IMR-90 (cell line): Measurements from ENCODE around the gene DAPK3. TPM values are rescaled to one million over a fixed set of nuclear protein-coding genes. Genes with fewer than 3 reads are reported as not detected.
"Not testable (repeated sequence)": the region's sequence is repeated elsewhere in the genome, so short reads cannot be mapped to it uniquely, and the experiment has no call there.

Experiments used
- ATAC-seq: fragments of 200-7000 bp; cut with Tn5 transposase; 2 replicates; pipeline ENCODE4 v1.9.1; 2020; ENCODE audit warnings: low read depth, mild to moderate bottlenecking, moderate library complexity
- BruUV-seq: library from RNA; stranded (reverse); fragments of 400-500 nt; replicated peaks from 2 replicates; lab custom pipeline; 2021; lab: Mats Ljungman, UMichigan
- CTCF ChIA-PET: fragments of 300-600 bp; formaldehyde crosslinking; extraction: SDS; loops from one replicate; lab custom pipeline; 2021; ENCODE audit warnings: antibody characterized with exemption; lab: Yijun Ruan, JAX
- POLR2A ChIA-PET: fragments of 300-600 bp; sonication (Branson Sonifier 250); formaldehyde crosslinking; loops from one replicate; lab custom pipeline; 2022; ENCODE audit warnings: antibody characterized with exemption; ENCODE audit not compliant: unreplicated experiment; lab: Charles Lee
- DNase-seq: peaks from one replicate; pipeline ENCODE4 v3.0.0; 2013
- H2AFZ ChIP-seq: replicated peaks from 2 replicates; pipeline ENCODE3; 2013; ENCODE audit warnings: low read length, mild to moderate bottlenecking; ENCODE audit not compliant: poor library complexity
- H2AK5ac ChIP-seq: 2 replicates; pipeline ENCODE4 v1.6.1; 2013; ENCODE audit warnings: low read depth, low read length, inconsistent platforms
- H2AK9ac ChIP-seq: replicated peaks from 2 replicates; pipeline ENCODE3; 2013; ENCODE audit warnings: mild to moderate bottlenecking, low read depth, low read length, moderate library complexity; ENCODE audit not compliant: poor library complexity
- H2BK120ac ChIP-seq: 2 replicates; pipeline ENCODE4 v1.6.1; 2013; ENCODE audit warnings: low read depth, low read length, inconsistent platforms
- H2BK15ac ChIP-seq: 3 replicates; pipeline ENCODE4 v1.6.1; 2013; ENCODE audit warnings: low read depth, low read length, inconsistent platforms
- H2BK20ac ChIP-seq: 2 replicates; pipeline ENCODE4 v1.6.1; 2013; ENCODE audit warnings: low read depth, mild to moderate bottlenecking, inconsistent platforms, low read length, moderate library complexity
- H2BK5ac ChIP-seq: 2 replicates; pipeline ENCODE4 v1.6.1; 2013; ENCODE audit warnings: mild to moderate bottlenecking, low read depth, low read length, inconsistent platforms; ENCODE audit not compliant: poor library complexity, severe bottlenecking
- H3K14ac ChIP-seq: replicated peaks from 2 replicates; pipeline ENCODE4 v1.6.1; 2013; ENCODE audit warnings: low read depth, low read length, inconsistent platforms
- H3K18ac ChIP-seq: 2 replicates; pipeline ENCODE4 v1.6.1; 2013; ENCODE audit warnings: low read depth, low read length, control low read depth
- H3K23ac ChIP-seq: 2 replicates; pipeline ENCODE4 v1.6.1; 2013; ENCODE audit warnings: low read depth, low read length, inconsistent platforms
- H3K27ac ChIP-seq: 2 replicates; pipeline ENCODE4 v1.5.1; 2013; ENCODE audit warnings: mild to moderate bottlenecking, control low read depth, low read length; ENCODE audit not compliant: insufficient read depth
- H3K27me3 ChIP-seq: 2 replicates; pipeline ENCODE4 v1.6.1; 2013; ENCODE audit warnings: low read length; ENCODE audit not compliant: control insufficient read depth, insufficient read depth
- H3K36me3 ChIP-seq: 2 replicates; pipeline ENCODE4 v1.6.1; 2013; ENCODE audit warnings: low read length, mixed read lengths; ENCODE audit not compliant: control insufficient read depth, insufficient read depth
- H3K4ac ChIP-seq: 2 replicates; pipeline ENCODE4 v1.6.1; 2013; ENCODE audit warnings: low read depth, low read length, inconsistent platforms
- H3K4me1 ChIP-seq: 2 replicates; pipeline ENCODE4 v1.6.1; 2013; ENCODE audit warnings: low read length, mixed read lengths; ENCODE audit not compliant: control insufficient read depth, insufficient read depth
- H3K4me2 ChIP-seq: 2 replicates; pipeline ENCODE4 v1.6.1; 2013; ENCODE audit warnings: low read depth, mild to moderate bottlenecking, control low read depth, low read length, moderate library complexity
- H3K4me3 ChIP-seq: 2 replicates; pipeline ENCODE4 v1.5.1; 2013; ENCODE audit warnings: low read depth, mild to moderate bottlenecking, control low read depth, low read length, moderate library complexity; ENCODE audit not compliant: insufficient read depth
- H3K56ac ChIP-seq: 2 replicates; pipeline ENCODE4 v1.6.1; 2013; ENCODE audit warnings: low read length, inconsistent platforms; ENCODE audit not compliant: insufficient read depth; ENCODE audit errors: extremely low read depth
- H3K79me1 ChIP-seq, 2 experiments: 2 replicates each; pipeline ENCODE4 v1.6.1; 2013; ENCODE audit warnings: low read length in 2 of 2, inconsistent platforms in 1 of 2, low read depth in 1 of 2
- H3K9ac ChIP-seq: 2 replicates; pipeline ENCODE4 v1.6.1; 2013; ENCODE audit warnings: low read depth, low read length, control low read depth
- H3K9me1 ChIP-seq: 2 replicates; pipeline ENCODE4 v1.6.1; 2013; ENCODE audit warnings: low read length, inconsistent platforms; ENCODE audit not compliant: insufficient read depth
- H3K9me3 ChIP-seq: 2 replicates; pipeline ENCODE4 v1.6.1; 2013; ENCODE audit warnings: low read length; ENCODE audit not compliant: control insufficient read depth, insufficient read depth
- H4K20me1 ChIP-seq: 2 replicates; pipeline ENCODE4 v1.6.1; 2013; ENCODE audit warnings: low read length, inconsistent platforms; ENCODE audit not compliant: insufficient read depth
- H4K5ac ChIP-seq: 2 replicates; pipeline ENCODE4 v1.6.1; 2013; ENCODE audit warnings: mild to moderate bottlenecking, low read depth, low read length, control low read depth
- H4K8ac ChIP-seq, 2 experiments: 2 replicates each; pipeline ENCODE4 v1.6.1; 2013; ENCODE audit warnings: low read depth in 2 of 2, low read length in 2 of 2, control low read depth in 1 of 2, inconsistent platforms in 1 of 2
- H4K91ac ChIP-seq: 2 replicates; pipeline ENCODE4 v1.6.1; 2013; ENCODE audit warnings: low read depth, low read length, inconsistent platforms; ENCODE audit not compliant: insufficient read depth
- NFE2L2 ChIP-seq: fragments of 150-350 bp; IDR thresholded peaks from 2 replicates; pipeline ENCODE4 v1.6.1; 2016; ENCODE audit warnings: low read depth, mild to moderate bottlenecking, low read length
- WGBS, 2 experiments: methylation state at CpG; one replicate each; pipeline versions ENCODE4 v1.1.5 to v1.1.7; 2013; ENCODE audit warnings: missing lambda C conversion rate in 2 of 2; ENCODE audit not compliant: insufficient read length in 1 of 2; ENCODE audit errors: extremely low coverage in 2 of 2; 5-methylcytosine and 5-hydroxymethylcytosine counted together
- dilution Hi-C: fragments of 300-500 bp; cut with HindIII; formaldehyde crosslinking; loops from one replicate; pipeline ENCODE4 v1.14.3; 2018; ENCODE audit warnings: low sequenced_read_pairs; ENCODE audit not compliant: unreplicated experiment
- in situ Hi-C: fragments of 300-500 bp; cut with MboI; formaldehyde crosslinking; loops from 3 replicates; pipeline ENCODE4 v1.14.3; 2019; ENCODE audit warnings: low sequenced_read_pairs, inconsistent platforms, mixed read lengths
- intact Hi-C: fragments of 100-400 bp; cut with micrococcal nuclease; formaldehyde crosslinking; loops from 2 replicates; pipeline ENCODE4 v1.10.0; 2022
- polyA plus RNA-seq, 3 experiments: library from polyadenylated mRNA; depleted of rRNA; stranded (reverse); fragments of >200 nt; gene quantifications; 2 replicates each; pipeline ENCODE4 v1.2.3, GENCODE V29; 2012; ENCODE audit warnings: low replicate concordance in 1 of 3
- total RNA-seq: library from RNA; depleted of rRNA; stranded (reverse); fragments of >200 nt; gene quantifications from 2 replicates; pipeline ENCODE4 v1.2.3, GENCODE V29; 2012

The DAPK3 gene
- total and polyA plus RNA-seq, 2 of the 4 experiments (the other 2 are of a cell fraction), result 145 to 188 TPM

DNA sequence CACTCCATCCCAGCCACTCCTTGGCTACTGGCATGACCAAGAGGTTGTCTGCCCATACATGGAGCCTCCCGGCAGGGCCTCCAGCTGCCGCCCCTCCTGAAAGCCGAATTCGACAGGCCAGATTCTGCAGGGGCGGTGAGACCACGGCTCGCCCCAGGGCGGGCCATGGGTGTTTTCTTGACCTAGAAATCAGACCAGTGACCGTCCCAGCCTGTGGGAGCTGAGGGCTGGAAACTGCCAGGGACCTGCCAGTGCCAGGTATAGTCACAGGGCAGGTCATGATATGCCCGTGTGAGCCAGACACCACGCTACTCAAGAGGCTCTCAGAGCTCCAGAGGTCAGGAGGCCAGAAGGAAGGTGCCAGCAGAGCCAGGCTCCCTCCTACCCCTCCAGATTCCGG lies 16.8 kb downstream of the DAPK3 start:
- H3K9me1 ChIP-seq, result peaks cover 15% of the 10 kb centered on the region
- H3K4me1 ChIP-seq, result peaks cover 7% of the 10 kb centered on the region
- DNase-seq, result no peak
- H3K14ac ChIP-seq, result no peak overlapping the region
- H4K20me1 ChIP-seq, result peaks cover 76% of the 10 kb centered on the region
- ChIA-PET CTCF (no interaction called here), POLR2A (no interaction called here)
- no TSS peak for BruUV-seq
- intact Hi-C loops (no loop called here), in situ Hi-C loops (no loop called here), dilution Hi-C loops (no loop called here)
- H3K27ac ChIP-seq, result no peak overlapping the region
- no peak overlapping the region for H2AFZ ChIP-seq
- H3K23ac ChIP-seq, result no peak overlapping the region
- no peak overlapping the region for H2BK5ac ChIP-seq
- H3K27me3 ChIP-seq, result no peaks in the 10 kb centered on the region
- no peak overlapping the region for H3K4ac ChIP-seq
- no peak for TF ChIP-seq NFE2L2
- H4K5ac ChIP-seq, result no peak overlapping the region
- no peak overlapping the region for H3K56ac ChIP-seq
- no peak overlapping the region for H4K8ac ChIP-seq
- H4K91ac ChIP-seq, result no peak overlapping the region
- no peak overlapping the region for H2AK5ac ChIP-seq
- peaks cover 30% of the 10 kb centered on the region for H3K36me3 ChIP-seq
- no peak overlapping the region for H3K4me2 ChIP-seq
- no peak overlapping the region for H2BK20ac ChIP-seq
- H3K79me1 ChIP-seq, result peaks cover 13 to 61% of the 10 kb centered on the region in 2 experiments; a peak in 3 of 4 replicates
- no peak overlapping the region for H2BK120ac ChIP-seq
- ATAC-seq, result no peak
- H3K9ac ChIP-seq, result no peak overlapping the region
- WGBS, 2 experiments, result 93% methylated on average over 8 of the region's 12 CpGs; no CpG with 5 or more reads in 1 of the 2 experiments
- H3K4me3 ChIP-seq, result no peak overlapping the region
- H3K18ac ChIP-seq, result no peak overlapping the region
- H2BK15ac ChIP-seq, result no peak overlapping the region
- H2AK9ac ChIP-seq, result no peak overlapping the region
- no peaks in the 10 kb centered on the region for H3K9me3 ChIP-seq

DNA sequence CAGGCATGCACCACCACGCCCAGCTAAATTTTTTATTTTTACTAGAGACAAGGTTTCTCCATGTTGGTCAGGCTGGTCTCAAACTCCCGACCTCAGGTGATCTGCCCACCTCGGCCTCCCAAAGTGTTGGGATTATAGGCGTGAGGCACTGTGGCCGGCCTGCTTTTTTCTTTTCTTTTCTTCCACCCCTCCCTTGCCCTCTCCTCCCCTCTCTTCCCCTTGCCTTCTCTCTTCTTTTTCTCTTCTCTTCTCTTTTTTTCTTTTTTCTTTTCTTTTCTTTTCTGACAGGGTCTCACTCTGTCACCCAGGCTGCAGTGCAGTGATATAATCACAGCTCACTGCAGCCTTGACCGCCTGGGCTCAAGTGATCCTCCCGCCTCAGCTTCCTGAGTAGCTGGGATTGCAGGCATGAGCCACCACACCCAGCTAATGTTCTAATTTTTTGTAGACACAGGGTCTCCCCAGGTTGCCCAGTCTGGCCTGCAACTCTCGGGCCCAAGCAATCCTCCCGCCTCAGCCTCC lies 18.1 kb downstream of the DAPK3 start:
- ATAC-seq, H3K23ac ChIP-seq, H2BK5ac ChIP-seq, H3K18ac ChIP-seq, H3K4me1 ChIP-seq, H3K9ac ChIP-seq, intact Hi-C loops, H4K5ac ChIP-seq, H3K27ac ChIP-seq, H2AFZ ChIP-seq, H2BK120ac ChIP-seq, H3K4me2 ChIP-seq, in situ Hi-C loops, H2AK9ac ChIP-seq, H3K56ac ChIP-seq, H2BK20ac ChIP-seq, H3K14ac ChIP-seq, BruUV-seq, H2BK15ac ChIP-seq, H3K4ac ChIP-seq, dilution Hi-C loops, H3K9me3 ChIP-seq, H3K27me3 ChIP-seq, H3K4me3 ChIP-seq, DNase-seq, CTCF ChIA-PET, H2AK5ac ChIP-seq, H4K8ac ChIP-seq, H4K91ac ChIP-seq: not testable (repeated sequence)
- WGBS, 2 experiments, result 94% methylated on average over 5 of the region's 9 CpGs; no CpG with 5 or more reads in 1 of the 2 experiments
- Histone ChIP-seq H3K36me3 (peaks cover 17% of the 10 kb centered on the region), H4K20me1 (peaks cover 63% of the 10 kb centered on the region), H3K79me1 (peaks cover 13 to 48% of the 10 kb centered on the region in 2 experiments; a peak in 3 of 4 replicates), H3K9me1 (peaks cover 15% of the 10 kb centered on the region)
- POLR2A ChIA-PET, result interaction anchor here (0.6 kb wide), 2 partner anchors 9 to 19 kb away, joined by 4 to 6 read pairs; no protein-coding TSS in a partner anchor
